Tibial artery (tissue), 4 donors: Measurements from ENCODE around the gene PLEKHS1.

ENCODE experiments used
- DNase-seq, 2 donors: peaks; one replicate each; pipeline ENCODE4 v3.0.0-alpha.2; 2019
- H3K27ac ChIP-seq, 2 donors: fragments of 200-600 bp; sonication (generic) in 1 of 2; 1 replicate in 1 of 2; 2 replicates in 1 of 2; pipeline ENCODE4 v1.5.1; 2018 to 2019; ENCODE audit warnings: mild to moderate bottlenecking in 1 of 2
- H3K27me3 ChIP-seq, 2 donors: fragments of 200-600 bp; sonication (generic) in 1 of 2; one replicate each; pipeline versions ENCODE4 v1.5.1 to v1.6.0; 2016 to 2019
- H3K36me3 ChIP-seq, 3 donors: fragments of 200-600 bp; sonication (generic) in 2 of 3; one replicate each; pipeline ENCODE4 v1.5.1; 2016 to 2019; ENCODE audit warnings: mild to moderate bottlenecking in 2 of 3
- H3K4me1 ChIP-seq, 4 donors: fragments of 200-600 bp; sonication (generic) in 2 of 4; 1 replicate in 3 of 4; 2 replicates in 1 of 4; pipeline ENCODE4 v1.5.1; 2016 to 2019
- H3K4me3 ChIP-seq, 2 donors: fragments of 200-600 bp; sonication (generic) in 1 of 2; 1 replicate in 1 of 2; 2 replicates in 1 of 2; pipeline ENCODE4 v1.5.1; 2018 to 2019; ENCODE audit warnings: mild to moderate bottlenecking in 2 of 2
- H3K9me3 ChIP-seq, 3 donors: fragments of 200-600 bp; sonication (generic) in 1 of 3; one replicate each; pipeline ENCODE4 v1.5.1; 2016 to 2019
- CTCF ChIP-seq, 2 experiments: fragments of 200-600 bp in 1 of 2; fragments of 450-650 bp in 1 of 2; IDR thresholded peaks; one replicate each; pipeline ENCODE4 v1.5.1; 2017 to 2019; ENCODE audit warnings: antibody characterized with exemption in 2 of 2, mild to moderate bottlenecking in 1 of 2, moderate library complexity in 1 of 2
- intact Hi-C: fragments of 100-400 bp; cut with DNase I; formaldehyde crosslinking; loops from one replicate; pipeline ENCODE4 v1.15.0; 2023; ENCODE audit warnings: low total_unique reads

Gene PLEKHS1

GRCh38 chr10:113709221-113709838, 42.2 kb upstream of the PLEKHS1 start:
- Histone ChIP-seq H3K9me3 (no peaks in the 10 kb centered on the region), H3K4me1 (peaks cover 0 to 14% (median 5%) of the 10 kb centered on the region in 4 donors), H3K27me3 (no peaks in the 10 kb centered on the region), H3K36me3 (peaks cover 0 to 3% (median 0%) of the 10 kb centered on the region in 3 donors), H3K4me3 (no peak overlapping the region), H3K27ac (no peak overlapping the region)
- intact Hi-C loops, result loop anchor here (10.0 kb wide), 2 partner anchors 95 to 395 kb away; no protein-coding TSS in a partner anchor
- TF ChIP-seq CTCF (IDR thresholded peaks at IDR 0.05), result no peak
- DNase-seq, result no peak

- Histone ChIP-seq H3K4me1 (peaks cover 0 to 15% (median 2%) of the 10 kb centered on the region in 4 donors), H3K27ac (no peak overlapping the region), H3K36me3 (peaks cover 0 to 4% (median 0%) of the 10 kb centered on the region in 3 donors), H3K27me3 (no peaks in the 10 kb centered on the region), H3K9me3 (no peaks in the 10 kb centered on the region), H3K4me3 (no peak overlapping the region)
- no peak for DNase-seq
- TF ChIP-seq CTCF (IDR thresholded peaks at IDR 0.05), result no peak
- intact Hi-C loops, result no loop called here
Measured at GRCh38 chr10:113711142-113711541, 40.3 kb upstream of the PLEKHS1 start.

GRCh38 chr10:113712024-113712423, 39.5 kb upstream of the PLEKHS1 start:
- H3K4me1 ChIP-seq, result peaks cover 0 to 15% (median 2%) of the 10 kb centered on the region in 4 donors
- no peaks in the 10 kb centered on the region for H3K9me3 ChIP-seq
- TF ChIP-seq CTCF (IDR thresholded peaks at IDR 0.05), result no peak
- H3K36me3 ChIP-seq, result peaks cover 0 to 4% (median 2%) of the 10 kb centered on the region in 3 donors
- intact Hi-C loops, result no loop called here
- no peak overlapping the region for H3K4me3 ChIP-seq
- DNase-seq, result no peak
- H3K27ac ChIP-seq, result no peak overlapping the region
- no peaks in the 10 kb centered on the region for H3K27me3 ChIP-seq

- Histone ChIP-seq H3K27me3 (no peaks in the 10 kb centered on the region), H3K36me3 (peaks cover 4 to 12% (median 5%) of the 10 kb centered on the region in 3 donors), H3K27ac (no peak overlapping the region), H3K4me3 (no peak overlapping the region), H3K9me3 (no peaks in the 10 kb centered on the region), H3K4me1 (peaks cover 0 to 15% (median 2%) of the 10 kb centered on the region in 4 donors)
- no peak for TF ChIP-seq CTCF (IDR thresholded peaks at IDR 0.05)
- no peak for DNase-seq
- intact Hi-C loops, result no loop called here
Measured at GRCh38 chr10:113712755-113713639, 38.5 kb upstream of the PLEKHS1 start.

GRCh38 chr10:113713640-113713982, 37.9 kb upstream of the PLEKHS1 start:
- Histone ChIP-seq H3K4me1 (peaks cover 0 to 15% (median 2%) of the 10 kb centered on the region in 4 donors), H3K27ac (no peak overlapping the region), H3K36me3 (peaks cover 4 to 12% (median 5%) of the 10 kb centered on the region in 3 donors), H3K9me3 (no peaks in the 10 kb centered on the region), H3K4me3 (no peak overlapping the region), H3K27me3 (no peaks in the 10 kb centered on the region)
- no peak for DNase-seq
- TF ChIP-seq CTCF (IDR thresholded peaks at IDR 0.05), result no peak
- intact Hi-C loops, result no loop called here
